Esophagus squamous epithelium (tissue), 5 donors: ENCODE measurements around the gene QARS1. TPM values are rescaled to one million over a fixed set of nuclear protein-coding genes. Genes with fewer than 3 reads are reported as not detected.
A peak's percentile ranks its signal among the peaks of the same experiment; 100 is the strongest.

Experiments used
- DNase-seq: peaks from one replicate; lab custom pipeline; 2025; lab: John Stamatoyannopoulos, UW
- H3K27ac ChIP-seq, 4 donors: fragments of 200-600 bp; sonication (generic); one replicate each; pipeline ENCODE4 v1.5.1; 2016 to 2019; ENCODE audit warnings: mild to moderate bottlenecking in 1 of 4
- H3K27me3 ChIP-seq, 4 donors: fragments of 200-600 bp; sonication (generic); 1 replicate in 3 of 4; 2 replicates in 1 of 4; pipeline versions ENCODE4 v1.5.1 to v1.6.0; 2017 to 2021; ENCODE audit warnings: antibody characterized with exemption in 1 of 4
- H3K36me3 ChIP-seq, 3 donors: fragments of 200-600 bp; sonication (generic); one replicate each; pipeline ENCODE4 v1.5.1; 2016 to 2019
- H3K4me1 ChIP-seq, 3 donors: fragments of 200-600 bp; sonication (generic); one replicate each; pipeline ENCODE4 v1.5.1; 2017 to 2019
- H3K4me3 ChIP-seq, 4 donors: fragments of 200-600 bp; sonication (generic); 1 replicate in 3 of 4; 2 replicates in 1 of 4; pipeline ENCODE4 v1.5.1; 2016 to 2019; ENCODE audit warnings: mild to moderate bottlenecking in 2 of 4, moderate library complexity in 1 of 4
- H3K9me3 ChIP-seq, 3 donors: fragments of 200-600 bp; sonication (generic); one replicate each; pipeline ENCODE4 v1.5.1; 2016 to 2019
- POLR2A ChIP-seq, 4 donors: fragments of 450-650 bp; IDR thresholded peaks; one replicate each; pipeline ENCODE4 v1.6.1; 2017; ENCODE audit warnings: antibody characterized with exemption in 4 of 4, mild to moderate bottlenecking in 4 of 4, moderate library complexity in 3 of 4
- WGBS, 2 donors: methylation state at CpG; one replicate each; pipeline ENCODE4 v1.1.5; 2018; 5-methylcytosine and 5-hydroxymethylcytosine counted together
- intact Hi-C: fragments of 100-400 bp; cut with DNase I; formaldehyde crosslinking; loops from one replicate; pipeline ENCODE4 v1.15.0; 2022
- total RNA-seq, 4 donors: library from RNA; depleted of rRNA; stranded (reverse); fragments of >200 nt; gene quantifications; one replicate each; pipeline ENCODE4 v1.1.0, GENCODE V29; 2016
- TF ChIP-seq, protein P1 (sequence below), 6 experiments: fragments of 450-650 bp in 4 of 6; fragments of 200-600 bp in 2 of 6; sonication (generic) in 2 of 6; IDR thresholded peaks; one replicate each; pipeline ENCODE4 v1.5.1; 2016 to 2019; ENCODE audit warnings: antibody characterized with exemption in 6 of 6, mild to moderate bottlenecking in 4 of 6, moderate library complexity in 4 of 6
- donor health status: DM: yes; HTN: yes; CAD: no.

The QARS1 gene
- total RNA-seq, 4 donors from 2014 or later = 236 to 290 (median 265) TPM

DNA sequence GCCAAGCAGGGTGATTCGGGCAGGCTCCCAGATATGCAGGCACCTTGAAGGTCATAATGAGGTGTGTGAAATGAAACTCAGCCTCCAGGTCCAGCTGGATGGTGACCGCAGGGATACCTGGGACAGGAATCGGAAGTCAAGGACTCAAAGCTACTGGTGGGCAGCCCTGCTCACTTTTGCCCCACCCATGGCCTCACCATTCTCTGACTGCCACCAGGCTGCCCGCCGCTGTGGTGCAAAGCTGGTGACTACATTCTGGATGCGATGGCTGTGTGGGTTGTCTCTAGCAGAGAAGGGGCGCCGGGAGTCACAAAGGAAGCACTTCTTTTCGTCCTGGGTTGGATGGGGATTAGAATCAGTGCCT lies 27.5 kb upstream of the QARS1 start:
- intact Hi-C loops = no loop called here

DNA sequence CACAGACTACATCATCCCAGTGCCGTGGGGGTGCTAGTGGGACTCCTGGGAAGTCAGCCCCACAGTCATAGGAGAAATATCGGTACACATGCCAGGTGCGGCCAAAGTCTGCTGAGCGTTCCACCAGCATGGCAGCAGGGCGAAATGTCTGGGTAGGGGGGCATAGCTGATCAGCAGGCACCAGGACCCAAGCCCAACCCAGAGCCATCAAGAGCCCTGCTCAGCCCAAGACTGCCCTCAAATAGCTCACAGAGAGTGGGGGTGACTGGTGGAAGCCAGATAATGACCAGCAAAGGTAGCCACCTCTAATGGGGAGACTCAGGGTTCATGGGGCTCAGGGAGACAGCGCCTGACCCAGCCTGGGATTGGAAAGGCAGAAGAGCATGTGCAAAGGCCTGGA lies 27.0 kb upstream of the QARS1 start:
- Histone ChIP-seq H3K4me1 (peaks cover 24 to 52% (median 24%) of the 10 kb centered on the region in 3 donors), H3K4me3 (peak overlapping the region in 3 of 4 donors; percentile 65 to 79 (median 67)), H3K36me3 (peaks cover 5 to 47% (median 14%) of the 10 kb centered on the region in 3 donors), H3K27me3 (no peaks in the 10 kb centered on the region), H3K9me3 (no peaks in the 10 kb centered on the region), H3K27ac (peak overlapping the region; percentile 85 to 92 (median 88))
- no peak for TF ChIP-seq POLR2A (IDR thresholded peaks at IDR 0.05)
- TF ChIP-seq, protein P1, sequence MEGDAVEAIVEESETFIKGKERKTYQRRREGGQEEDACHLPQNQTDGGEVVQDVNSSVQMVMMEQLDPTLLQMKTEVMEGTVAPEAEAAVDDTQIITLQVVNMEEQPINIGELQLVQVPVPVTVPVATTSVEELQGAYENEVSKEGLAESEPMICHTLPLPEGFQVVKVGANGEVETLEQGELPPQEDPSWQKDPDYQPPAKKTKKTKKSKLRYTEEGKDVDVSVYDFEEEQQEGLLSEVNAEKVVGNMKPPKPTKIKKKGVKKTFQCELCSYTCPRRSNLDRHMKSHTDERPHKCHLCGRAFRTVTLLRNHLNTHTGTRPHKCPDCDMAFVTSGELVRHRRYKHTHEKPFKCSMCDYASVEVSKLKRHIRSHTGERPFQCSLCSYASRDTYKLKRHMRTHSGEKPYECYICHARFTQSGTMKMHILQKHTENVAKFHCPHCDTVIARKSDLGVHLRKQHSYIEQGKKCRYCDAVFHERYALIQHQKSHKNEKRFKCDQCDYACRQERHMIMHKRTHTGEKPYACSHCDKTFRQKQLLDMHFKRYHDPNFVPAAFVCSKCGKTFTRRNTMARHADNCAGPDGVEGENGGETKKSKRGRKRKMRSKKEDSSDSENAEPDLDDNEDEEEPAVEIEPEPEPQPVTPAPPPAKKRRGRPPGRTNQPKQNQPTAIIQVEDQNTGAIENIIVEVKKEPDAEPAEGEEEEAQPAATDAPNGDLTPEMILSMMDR (IDR thresholded peaks at IDR 0.05) = no peak
- DNase-seq = no peak
- WGBS, 2 donors = 80 to 92% methylated on average over 1 to 2 of the region's 6 CpGs
- intact Hi-C loops = no loop called here

More for the DNA sequence above, 27.5 kb upstream of the QARS1 start:
- no peaks in the 10 kb centered on the region for H3K27me3 ChIP-seq
- peaks cover 24 to 52% (median 24%) of the 10 kb centered on the region in 3 donors for H3K4me1 ChIP-seq
- TF ChIP-seq, protein P1 (IDR thresholded peaks at IDR 0.05) = no peak
- TF ChIP-seq POLR2A (IDR thresholded peaks at IDR 0.05) = no peak
- peaks cover 5 to 42% (median 14%) of the 10 kb centered on the region in 3 donors for H3K36me3 ChIP-seq
- DNase-seq = no peak
- peak overlapping the region; percentile 47 to 79 (median 66) for H3K4me3 ChIP-seq
- no peaks in the 10 kb centered on the region for H3K9me3 ChIP-seq
- H3K27ac ChIP-seq = peak overlapping the region; percentile 85 to 92 (median 88)
- 60 to 68% methylated on average over 3 to 6 of the region's 9 CpGs for WGBS, 2 donors

DNA sequence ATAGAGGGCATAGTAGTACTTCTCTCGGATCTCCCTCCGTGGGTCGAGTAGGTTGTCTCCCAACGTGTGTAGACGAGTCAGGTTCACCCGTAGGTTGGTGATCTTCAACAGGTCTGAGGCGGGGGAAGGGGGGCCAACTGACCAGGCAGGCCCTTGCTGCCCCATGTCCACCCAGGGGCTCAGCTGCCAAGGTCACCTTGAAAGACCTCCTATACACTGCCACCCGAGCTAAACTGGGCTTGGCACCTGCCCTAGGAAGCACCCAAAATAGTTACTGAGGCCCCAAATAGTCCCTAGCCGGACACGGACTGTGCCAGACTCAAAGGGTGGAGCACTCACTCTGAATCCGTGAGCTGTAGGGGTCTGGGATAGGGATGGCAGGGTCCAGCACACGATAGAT lies 26.5 kb upstream of the QARS1 start:
- DNase-seq = no peak
- Histone ChIP-seq H3K4me1 (peaks cover 24 to 52% (median 24%) of the 10 kb centered on the region in 3 donors), H3K36me3 (peaks cover 6 to 52% (median 20%) of the 10 kb centered on the region in 3 donors), H3K27ac (peak overlapping the region in 3 of 4 donors; percentile 87 to 92 (median 88)), H3K4me3 (peak overlapping the region in 1 of 4 donors; percentile 79), H3K27me3 (no peaks in the 10 kb centered on the region), H3K9me3 (no peaks in the 10 kb centered on the region)
- TF ChIP-seq, protein P1 (IDR thresholded peaks at IDR 0.05) = no peak
- TF ChIP-seq POLR2A (IDR thresholded peaks at IDR 0.05) = no peak
- 57 to 66% methylated on average over 3 to 4 of the region's 12 CpGs for WGBS, 2 donors
- intact Hi-C loops = no loop called here

DNA sequence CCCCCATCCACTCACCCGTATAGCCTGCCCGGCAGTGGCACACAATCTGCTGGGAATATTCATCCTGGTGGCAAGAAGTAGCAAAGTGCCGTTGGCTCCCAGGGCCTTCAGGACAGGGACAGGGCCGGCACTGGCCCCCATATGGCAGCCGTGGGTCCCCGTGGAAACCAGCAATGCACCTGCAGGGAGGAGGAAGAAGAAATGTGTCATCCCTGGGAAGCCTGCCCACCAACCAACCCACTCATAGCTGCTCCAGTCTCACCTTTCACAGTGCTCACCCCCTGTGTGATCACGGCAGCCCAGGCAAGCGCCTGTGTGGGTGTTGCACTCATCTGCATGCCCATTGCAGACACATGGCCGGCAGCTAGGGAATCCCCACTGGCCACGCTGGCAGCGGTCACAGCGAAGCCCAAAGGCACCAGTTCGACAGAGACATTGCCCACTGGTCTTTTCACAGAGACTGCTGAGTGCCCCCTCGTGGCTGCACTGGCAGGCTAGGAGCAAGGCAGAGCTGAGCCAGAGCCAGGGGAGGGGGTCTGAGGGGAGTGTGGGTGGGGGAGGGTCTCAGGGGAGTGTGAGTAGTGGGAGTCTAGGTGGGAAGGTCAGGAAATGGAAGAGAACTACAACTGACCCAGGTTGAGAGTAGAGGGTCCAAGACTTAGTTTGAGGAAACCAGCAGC lies 20.6 kb upstream of the QARS1 start:
- H3K36me3 ChIP-seq = peaks cover 23 to 90% (median 53%) of the 10 kb centered on the region in 3 donors
- no peaks in the 10 kb centered on the region for H3K27me3 ChIP-seq
- TF ChIP-seq, protein P1 (IDR thresholded peaks at IDR 0.05) = no peak
- no peak for DNase-seq
- no peak overlapping the region for H3K4me3 ChIP-seq
- H3K4me1 ChIP-seq = peaks cover 2 to 16% (median 5%) of the 10 kb centered on the region in 3 donors
- no peaks in the 10 kb centered on the region for H3K9me3 ChIP-seq
- WGBS, 2 donors = 74% methylated on average over 10 of the region's 14 CpGs; no CpG with 5 or more reads in 1 of the 2 donors
- intact Hi-C loops = no loop called here
- no peak overlapping the region for H3K27ac ChIP-seq

DNA sequence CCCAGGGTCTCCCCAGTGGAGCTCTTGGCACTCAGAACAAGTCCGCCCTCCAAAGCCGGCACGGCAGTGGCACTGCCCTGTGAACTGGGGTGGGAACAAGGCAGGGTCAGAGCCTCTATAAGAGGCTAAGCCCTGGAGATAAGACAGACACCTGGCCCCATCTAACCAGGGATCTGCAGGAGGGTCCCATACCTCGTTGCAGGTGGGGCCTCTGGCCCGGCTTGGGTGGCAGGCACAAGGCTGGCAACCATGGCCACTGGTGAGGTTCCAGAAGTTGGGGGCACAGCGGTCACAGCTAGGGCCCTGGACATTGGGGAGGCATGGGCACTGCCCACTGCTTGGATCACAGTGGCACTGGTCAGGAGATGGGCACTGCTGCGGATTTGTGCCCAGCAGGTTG lies 19.6 kb upstream of the QARS1 start:
- no peak for DNase-seq
- H3K4me1 ChIP-seq = peaks cover 11 to 19% (median 14%) of the 10 kb centered on the region in 3 donors
- H3K27ac ChIP-seq = no peak overlapping the region
- H3K27me3 ChIP-seq = no peaks in the 10 kb centered on the region
- TF ChIP-seq POLR2A (IDR thresholded peaks at IDR 0.05) = no peak
- TF ChIP-seq, protein P1 (IDR thresholded peaks at IDR 0.05) = no peak
- intact Hi-C loops = no loop called here
- no peaks in the 10 kb centered on the region for H3K9me3 ChIP-seq
- H3K36me3 ChIP-seq = peaks cover 23 to 83% (median 52%) of the 10 kb centered on the region in 3 donors
- 80% methylated on average over 2 of the region's 7 CpGs; no CpG with 5 or more reads in 1 of the 2 donors for WGBS, 2 donors
- no peak overlapping the region for H3K4me3 ChIP-seq
